K562 (cell line): Measurements from ENCODE around the gene NQO2.

Experiments used
- HMBOX1 ChIP-seq: sonication (generic); IDR thresholded peaks from 2 replicates; pipeline ENCODE4 v1.6.1; 2016
- NFYB ChIP-seq: IDR thresholded peaks from 2 replicates; pipeline ENCODE4 v1.6.1; 2011; ENCODE audit warnings: mild to moderate bottlenecking, moderate library complexity; ENCODE audit not compliant: insufficient read length; ENCODE audit errors: extremely low read depth
- RAD21 ChIP-seq, 2 experiments: fragments of 250-450 bp in 1 of 2; fragments of 450-650 bp in 1 of 2; sonication (Bioruptor Pico) in 1 of 2; formaldehyde crosslinking in 1 of 2; IDR thresholded peaks in 1 of 2; conservative IDR thresholded peaks in 1 of 2; 2 replicates each; pipeline versions ENCODE4 v1.4.0 to v1.8.0; 2020 to 2022; ENCODE audit warnings: mild to moderate bottlenecking in 2 of 2, moderate library complexity in 1 of 2
- SUPT5H ChIP-seq: fragments of 450-650 bp; IDR thresholded peaks from 2 replicates; pipeline ENCODE4 v1.6.1; 2016
- TF ChIP-seq, protein P1 (sequence below), 3 experiments: fragments of 200-800 bp in 1 of 3; fragments of 250-450 bp in 1 of 3; fragments of 450-650 bp in 1 of 3; sonication (Bioruptor Pico) in 1 of 3; sonication (Bioruptor generic) in 1 of 3; formaldehyde crosslinking in 1 of 3; IDR thresholded peaks; 2 replicates each; pipeline versions ENCODE4 v1.6.1 to v1.8.0; 2016 to 2022; ENCODE audit warnings: mild to moderate bottlenecking in 2 of 3, missing genetic modification characterization in 2 of 3, missing compliant biosample characterization in 1 of 3, moderate library complexity in 1 of 3
- TF ChIP-seq, protein P2 (sequence below): sonication (generic); formaldehyde crosslinking; IDR thresholded peaks from 2 replicates; pipeline ENCODE4 v1.8.0; 2022; ENCODE audit warnings: missing genetic modification reagents, mild to moderate bottlenecking, borderline replicate concordance

- no peak for TF ChIP-seq NFYB
- TF ChIP-seq SUPT5H, result no peak
- TF ChIP-seq, protein P1, sequence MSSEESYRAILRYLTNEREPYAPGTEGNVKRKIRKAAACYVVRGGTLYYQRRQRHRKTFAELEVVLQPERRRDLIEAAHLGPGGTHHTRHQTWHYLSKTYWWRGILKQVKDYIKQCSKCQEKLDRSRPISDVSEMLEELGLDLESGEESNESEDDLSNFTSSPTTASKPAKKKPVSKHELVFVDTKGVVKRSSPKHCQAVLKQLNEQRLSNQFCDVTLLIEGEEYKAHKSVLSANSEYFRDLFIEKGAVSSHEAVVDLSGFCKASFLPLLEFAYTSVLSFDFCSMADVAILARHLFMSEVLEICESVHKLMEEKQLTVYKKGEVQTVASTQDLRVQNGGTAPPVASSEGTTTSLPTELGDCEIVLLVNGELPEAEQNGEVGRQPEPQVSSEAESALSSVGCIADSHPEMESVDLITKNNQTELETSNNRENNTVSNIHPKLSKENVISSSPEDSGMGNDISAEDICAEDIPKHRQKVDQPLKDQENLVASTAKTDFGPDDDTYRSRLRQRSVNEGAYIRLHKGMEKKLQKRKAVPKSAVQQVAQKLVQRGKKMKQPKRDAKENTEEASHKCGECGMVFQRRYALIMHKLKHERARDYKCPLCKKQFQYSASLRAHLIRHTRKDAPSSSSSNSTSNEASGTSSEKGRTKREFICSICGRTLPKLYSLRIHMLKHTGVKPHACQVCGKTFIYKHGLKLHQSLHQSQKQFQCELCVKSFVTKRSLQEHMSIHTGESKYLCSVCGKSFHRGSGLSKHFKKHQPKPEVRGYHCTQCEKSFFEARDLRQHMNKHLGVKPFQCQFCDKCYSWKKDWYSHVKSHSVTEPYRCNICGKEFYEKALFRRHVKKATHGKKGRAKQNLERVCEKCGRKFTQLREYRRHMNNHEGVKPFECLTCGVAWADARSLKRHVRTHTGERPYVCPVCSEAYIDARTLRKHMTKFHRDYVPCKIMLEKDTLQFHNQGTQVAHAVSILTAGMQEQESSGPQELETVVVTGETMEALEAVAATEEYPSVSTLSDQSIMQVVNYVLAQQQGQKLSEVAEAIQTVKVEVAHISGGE (CRISPR knock-in tag; IDR thresholded peaks at IDR 0.05), result no peak
- TF ChIP-seq RAD21 (CRISPR knock-in tag; conservative IDR thresholded peaks at IDR 0.05 in 1 of 2, IDR thresholded peaks at IDR 0.05 in 1 of 2), result no peak
- TF ChIP-seq, protein P2, sequence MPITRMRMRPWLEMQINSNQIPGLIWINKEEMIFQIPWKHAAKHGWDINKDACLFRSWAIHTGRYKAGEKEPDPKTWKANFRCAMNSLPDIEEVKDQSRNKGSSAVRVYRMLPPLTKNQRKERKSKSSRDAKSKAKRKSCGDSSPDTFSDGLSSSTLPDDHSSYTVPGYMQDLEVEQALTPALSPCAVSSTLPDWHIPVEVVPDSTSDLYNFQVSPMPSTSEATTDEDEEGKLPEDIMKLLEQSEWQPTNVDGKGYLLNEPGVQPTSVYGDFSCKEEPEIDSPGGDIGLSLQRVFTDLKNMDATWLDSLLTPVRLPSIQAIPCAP, result no peak
- TF ChIP-seq HMBOX1, result no peak
Observed at GRCh38 chr6:2957696-2958330, 41.9 kb upstream of the NQO2 start.
